ENCODE measurements around the gene CRLF1. TPM values are rescaled to one million over a fixed set of nuclear protein-coding genes. Genes with fewer than 3 reads are reported as not detected.

CRLF1 gene
- total and polyA plus RNA-seq, 2 of the 8 experiments (the other 6 are each of a cell fraction or from before 2014, with no cell fraction given) = 7.2 to 10.3 TPM

DNA sequence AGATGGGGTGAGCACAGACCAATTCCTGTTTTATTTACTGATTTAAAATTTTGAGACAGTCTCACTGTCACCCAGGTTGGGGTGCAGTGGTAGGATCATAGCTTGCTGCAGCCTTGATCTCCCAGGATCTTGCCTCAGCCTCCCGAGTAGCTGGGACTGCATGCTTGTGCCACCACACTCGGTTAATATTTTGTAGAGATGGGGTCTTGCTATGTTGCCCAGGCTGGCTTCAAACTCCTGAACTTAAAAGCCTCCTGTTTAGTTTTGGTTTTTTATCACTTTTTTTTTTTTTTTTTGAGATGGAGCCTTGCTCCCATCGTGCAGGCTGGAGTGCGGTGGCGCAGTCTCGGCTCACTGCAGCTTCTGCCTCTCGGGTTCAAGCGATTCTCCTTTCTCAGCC lies 30.2 kb downstream of the CRLF1 start:
- no peaks in the 10 kb centered on the region for H3K9me3 ChIP-seq (ENCODE audit: insufficient read depth in 2 of 2, low read depth in 1 of 2, low read length in 1 of 2)
- H3K9ac ChIP-seq (replicated peaks in 1 of 4; ENCODE audit: extremely low read depth in 1 of 4, low read depth in 3 of 4, low read length in 3 of 4) = no peak overlapping the region
- no peak overlapping the region for H3K4me3 ChIP-seq (ENCODE audit: extremely low read depth in 1 of 4, insufficient read depth in 2 of 4, low read depth in 3 of 4, low read length in 4 of 4)
- H4K91ac ChIP-seq (replicated peaks; ENCODE audit: insufficient read length, low read length) = no peak overlapping the region
- 98% methylated on average over 7 of the region's 8 CpGs; no CpG with 5 or more reads in 1 of the 2 experiments for WGBS, 2 experiments (ENCODE audit: extremely low coverage in 1 of 2, insufficient coverage in 1 of 2, insufficient read length in 1 of 2, insufficient replicate concordance in 2 of 2, low coverage in 1 of 2, low lambda C conversion rate in 2 of 2, missing lambda C conversion rate in 1 of 2)
- peaks cover 12 to 20% of the 10 kb centered on the region in 2 experiments for H3K79me2 ChIP-seq (ENCODE audit: control insufficient read depth in 1 of 2, insufficient read depth in 2 of 2, low read length in 2 of 2)
- H2BK15ac ChIP-seq (ENCODE audit: low read length) = no peak overlapping the region
- H3K23me2 ChIP-seq (ENCODE audit: low read depth, low read length) = peaks cover 8% of the 10 kb centered on the region
- no peak overlapping the region for H2BK120ac ChIP-seq (replicated peaks; ENCODE audit: low read depth, low read length)
- H3K4me2 ChIP-seq (ENCODE audit: insufficient read depth in 1 of 2, low read depth in 2 of 2, low read length in 2 of 2) = no peak overlapping the region
- H3K4me1 ChIP-seq (replicated peaks in 1 of 4; ENCODE audit: control insufficient read depth in 3 of 4, insufficient read depth in 4 of 4, low read length in 3 of 4) = peaks cover 0 to 9% (median 6%) of the 10 kb centered on the region in 4 experiments; a peak in 6 of 7 replicates
- H3K4ac ChIP-seq (replicated peaks; ENCODE audit: insufficient read length, low read depth, low read length) = no peak overlapping the region
- H3K14ac ChIP-seq (ENCODE audit: insufficient read length) = no peak overlapping the region
- no peak overlapping the region for H3K18ac ChIP-seq (ENCODE audit: extremely low read depth, low read length)
- H2BK12ac ChIP-seq (ENCODE audit: low read depth, low read length) = no peak overlapping the region
- H2AFZ ChIP-seq (ENCODE audit: low read length) = no peak overlapping the region
- no peak overlapping the region for H4K5ac ChIP-seq (ENCODE audit: insufficient read length, low read depth, low read length)
- ChIA-PET CTCF (ENCODE audit: partially characterized antibody) (interaction anchor here (0.6 to 1.3 kb wide), 5 partner anchors 9 to 157 kb away, joined by 3 to 4 read pairs (median 3); no protein-coding TSS in a partner anchor), POLR2A (ENCODE audit: partially characterized antibody) (interaction anchor here (0.8 to 3.8 kb wide), 9 partner anchors 9 to 105 kb away, joined by 3 to 72 read pairs (median 5); partner anchors contain the start of genes FKBP8, KXD1 and REX1BD)
- H3K79me1 ChIP-seq (ENCODE audit: low read depth, low read length) = peaks cover 13% of the 10 kb centered on the region
- H3K27ac ChIP-seq (ENCODE audit: low read depth, low read length) = no peak overlapping the region
- H3K36me3 ChIP-seq (ENCODE audit: control insufficient read depth in 2 of 4, insufficient read depth in 4 of 4, low read length in 3 of 4) = peaks cover 16 to 44% (median 32%) of the 10 kb centered on the region in 4 experiments
- no peaks in the 10 kb centered on the region for H3K27me3 ChIP-seq (replicated peaks in 1 of 4; ENCODE audit: control insufficient read depth in 3 of 4, extremely low read depth in 1 of 4, insufficient read depth in 3 of 4, low read length in 3 of 4)
- FAIRE-seq = no peak
- TF ChIP-seq POLR2A (IDR thresholded peaks at IDR 0.05; ENCODE audit: control extremely low read depth in 1 of 2, low read depth in 2 of 2, low read length in 2 of 2) (0 out of 3 replicates have a peak, but pooled peaks of 1 of the 2 experiments have one; percentile 9), POLR2AphosphoS5 (IDR thresholded peaks at IDR 0.05; ENCODE audit: low read depth, low read length) (0 out of 2 replicates have a peak, but pooled peaks have one; percentile 19), SIX5 (IDR thresholded peaks at IDR 0.05; ENCODE audit: low read depth, low read length) (no peak)
- H4K20me1 ChIP-seq (replicated peaks in 1 of 2; ENCODE audit: control insufficient read depth in 1 of 2, insufficient read depth in 2 of 2, low read length in 2 of 2) = peaks cover 9 to 27% of the 10 kb centered on the region in 2 experiments
- no peak overlapping the region for H4K8ac ChIP-seq (ENCODE audit: extremely low read depth, insufficient read depth, low read length)
- DNase-seq (ENCODE audit: low read depth in 1 of 2, low spot score in 2 of 2) = no peak
- H2BK5ac ChIP-seq (ENCODE audit: low read depth, low read length) = no peak overlapping the region
- H3K56ac ChIP-seq (replicated peaks; ENCODE audit: insufficient read length, low read depth, low read length) = no peak overlapping the region
- H2BK20ac ChIP-seq (ENCODE audit: low read length) = no peak overlapping the region
- no peak overlapping the region for H3K23ac ChIP-seq (ENCODE audit: insufficient read length)
- H2AK5ac ChIP-seq (ENCODE audit: low read depth, low read length) = no peak overlapping the region

Data from H1 (cell line).